ENCODE measurements around the gene TNFAIP1. TPM values are rescaled to one million over a fixed set of nuclear protein-coding genes. Genes with fewer than 3 reads are reported as not detected.

TNFAIP1 gene
- total RNA-seq, 1 experiment from 2014 or later, result 21.8 TPM

DNA sequence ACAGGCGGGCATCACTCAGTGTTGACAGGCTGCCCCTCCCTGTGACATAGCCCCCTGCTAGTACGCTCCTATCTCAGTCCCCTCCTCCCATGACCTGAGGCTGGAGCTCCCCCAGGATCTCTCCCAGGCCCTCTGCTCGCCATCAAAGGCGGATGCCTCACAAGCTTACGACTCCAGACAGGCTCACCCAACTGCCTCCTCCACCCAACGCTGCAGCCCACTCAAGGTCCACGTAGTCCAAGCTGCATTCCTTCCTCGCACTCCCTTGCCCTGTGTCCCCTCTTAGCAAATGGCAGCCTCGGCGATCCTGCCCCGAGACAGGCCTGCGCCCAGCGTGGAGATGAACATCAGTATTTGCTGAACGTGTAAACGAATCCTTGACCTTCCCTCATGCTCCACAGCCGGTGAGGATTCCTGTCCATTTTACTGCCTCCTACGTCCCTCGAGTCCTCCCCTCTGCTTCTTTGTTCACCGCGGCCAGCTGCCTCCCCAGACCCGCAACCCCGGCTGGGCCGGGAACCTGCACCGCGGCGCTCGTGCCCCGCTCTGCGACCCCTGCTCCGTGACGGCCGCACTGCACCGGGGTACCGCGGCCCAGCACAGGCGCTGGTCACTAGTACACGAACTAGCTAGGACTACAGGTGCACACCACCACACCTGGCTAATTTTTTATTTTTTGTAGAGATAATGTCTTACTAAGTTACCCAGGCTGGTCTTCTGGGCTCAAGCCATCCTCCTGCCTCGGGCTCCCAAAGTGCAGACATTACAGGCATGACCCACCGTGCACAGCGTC, 17.4 kb upstream of the TNFAIP1 start:
- H2AK5ac ChIP-seq (ENCODE audit: insufficient read length, low read length), result no peak overlapping the region
- H3K27me3 ChIP-seq (ENCODE audit: insufficient read depth, low read length), result no peaks in the 10 kb centered on the region
- TF ChIP-seq, protein P1, sequence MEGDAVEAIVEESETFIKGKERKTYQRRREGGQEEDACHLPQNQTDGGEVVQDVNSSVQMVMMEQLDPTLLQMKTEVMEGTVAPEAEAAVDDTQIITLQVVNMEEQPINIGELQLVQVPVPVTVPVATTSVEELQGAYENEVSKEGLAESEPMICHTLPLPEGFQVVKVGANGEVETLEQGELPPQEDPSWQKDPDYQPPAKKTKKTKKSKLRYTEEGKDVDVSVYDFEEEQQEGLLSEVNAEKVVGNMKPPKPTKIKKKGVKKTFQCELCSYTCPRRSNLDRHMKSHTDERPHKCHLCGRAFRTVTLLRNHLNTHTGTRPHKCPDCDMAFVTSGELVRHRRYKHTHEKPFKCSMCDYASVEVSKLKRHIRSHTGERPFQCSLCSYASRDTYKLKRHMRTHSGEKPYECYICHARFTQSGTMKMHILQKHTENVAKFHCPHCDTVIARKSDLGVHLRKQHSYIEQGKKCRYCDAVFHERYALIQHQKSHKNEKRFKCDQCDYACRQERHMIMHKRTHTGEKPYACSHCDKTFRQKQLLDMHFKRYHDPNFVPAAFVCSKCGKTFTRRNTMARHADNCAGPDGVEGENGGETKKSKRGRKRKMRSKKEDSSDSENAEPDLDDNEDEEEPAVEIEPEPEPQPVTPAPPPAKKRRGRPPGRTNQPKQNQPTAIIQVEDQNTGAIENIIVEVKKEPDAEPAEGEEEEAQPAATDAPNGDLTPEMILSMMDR (conservative IDR thresholded peaks at IDR 0.05), result no peak; the same call in 2 of the 3 replicates
- H3K9ac ChIP-seq (ENCODE audit: extremely low read depth, insufficient read length, low read length), result peak overlapping the region; percentile 64
- Mint-ChIP-seq H3K27ac (peak overlapping the region in 2 of 3 experiments; percentile 83 to 86; a peak in 5 of 7 replicates), H3K9me3 (no peaks in the 10 kb centered on the region; a peak in 1 of 5 replicates), H3K4me3 (peak overlapping the region; percentile 96), H3K4me1 (peaks cover 45 to 47% of the 10 kb centered on the region in 2 experiments), H3K36me3 (ENCODE audit: insufficient read depth in 1 of 3, low read depth in 3 of 3) (peaks cover 16 to 24% (median 22%) of the 10 kb centered on the region in 3 experiments; a peak in 6 of 7 replicates), H3K27me3 (ENCODE audit: low read depth) (no peaks in the 10 kb centered on the region; the same call in 1 of the 2 replicates)
- peak; percentile 54 for DNase-seq
- no peak overlapping the region for H2BK12ac ChIP-seq (ENCODE audit: insufficient read length, low read depth, low read length)
- H2BK120ac ChIP-seq (ENCODE audit: low read depth, low read length, poor library complexity, severe bottlenecking), result no peak overlapping the region
- peaks cover 6% of the 10 kb centered on the region for H3K4me1 ChIP-seq (ENCODE audit: insufficient read depth, low read length)
- WGBS (ENCODE audit: extremely low coverage, insufficient read length, low lambda C conversion rate), result no CpG with 5 or more reads among the region's 40 CpGs
- no peak overlapping the region for H2AFZ ChIP-seq (ENCODE audit: low read length)
- H3K4ac ChIP-seq (ENCODE audit: low read depth, low read length), result no peak overlapping the region
- peak overlapping the region; percentile 16 for H4K8ac ChIP-seq (replicated peaks; ENCODE audit: insufficient read length, low read depth, low read length)
- no peaks in the 10 kb centered on the region for H4K20me1 ChIP-seq (ENCODE audit: control insufficient read depth, insufficient read depth, insufficient read length)
- no peak overlapping the region for H2BK15ac ChIP-seq (ENCODE audit: low read depth, low read length)
- H3K18ac ChIP-seq (ENCODE audit: insufficient read length, low read depth, low read length), result peak overlapping the region; percentile 36
- no peaks in the 10 kb centered on the region for H3K79me1 ChIP-seq (ENCODE audit: insufficient read depth, low read depth, low read length, poor library complexity, severe bottlenecking)
- H3K27ac ChIP-seq (ENCODE audit: insufficient read length, low read depth, low read length), result no peak overlapping the region
- H3K79me2 ChIP-seq (ENCODE audit: insufficient read depth, low read length), result peaks cover 39% of the 10 kb centered on the region
- no peak overlapping the region for H3K56ac ChIP-seq (ENCODE audit: insufficient read length, low read depth, low read length)
- H3T11ph ChIP-seq (ENCODE audit: low read length), result no peak overlapping the region
- H4K91ac ChIP-seq (ENCODE audit: insufficient read length, low read depth, low read length), result no peak overlapping the region
- H3K23ac ChIP-seq (ENCODE audit: insufficient read length, low read depth, low read length), result no peak overlapping the region
- no peak overlapping the region for H4K5ac ChIP-seq (ENCODE audit: insufficient read length, low read depth, low read length)
- H3K23me2 ChIP-seq (ENCODE audit: insufficient read length, low read depth, low read length, poor library complexity, severe bottlenecking), result peaks cover 28% of the 10 kb centered on the region
- no peak overlapping the region for H2BK5ac ChIP-seq (ENCODE audit: insufficient read length, low read length)
- no peaks in the 10 kb centered on the region for H3K9me3 ChIP-seq (ENCODE audit: control insufficient read depth, low read depth, low read length)
- H2BK20ac ChIP-seq (ENCODE audit: low read depth, low read length, poor library complexity, severe bottlenecking), result no peak overlapping the region
- H3K14ac ChIP-seq (ENCODE audit: insufficient read depth, low read length), result peak overlapping the region; percentile 61
- H3K4me2 ChIP-seq (ENCODE audit: insufficient read depth, insufficient read length, low read length), result peak overlapping the region; percentile 97
